K562 (cell line): ENCODE data around the gene ZNF43. TPM values are rescaled to one million over a fixed set of nuclear protein-coding genes. Genes with fewer than 3 reads are reported as not detected.
"Not testable (repeated sequence)": the region's sequence is repeated elsewhere in the genome, so short reads cannot be mapped to it uniquely, and the experiment has no call there.

Source experiments
- ATAC-seq: fragments of 200-7000 bp; cut with Tn5 transposase; 3 replicates; pipeline ENCODE4 v1.9.1; 2020; ENCODE audit warnings: moderate library complexity
- BruUV-seq: library from RNA; stranded (reverse); fragments of 400-500 nt; replicated peaks from 2 replicates; lab custom pipeline; 2021; lab: Mats Ljungman, UMichigan
- CTCF ChIA-PET: fragments of 300-600 bp; formaldehyde crosslinking; extraction: SDS; loops from one replicate; lab custom pipeline; 2021; ENCODE audit warnings: low intra/inter-chr PET ratio; lab: Yijun Ruan, JAX
- POLR2A ChIA-PET: fragments of 300-600, 350-650 bp; sonication (Branson Sonifier 250); formaldehyde crosslinking; extraction: SDS; loops from one replicate; lab custom pipeline; 2021; ENCODE audit warnings: antibody characterized with exemption, inconsistent platforms; lab: Yijun Ruan, JAX
- DNase-seq, 4 experiments: peaks; one replicate each; pipeline versions ENCODE4 v3.0.0 to v3.0.0-alpha.2; 2011 to 2018; ENCODE audit warnings: low spot score in 3 of 4, mixed read lengths in 3 of 4; ENCODE audit errors: extremely low read depth in 1 of 4
- FAIRE-seq: peaks from 2 replicates; lab custom pipeline; 2011; peaks lifted over from hg19 to GRCh38; lab: Jason Lieb, UNC
- H2AFZ ChIP-seq: 2 replicates; pipeline ENCODE4 v1.6.0; 2011; ENCODE audit warnings: low read depth, low read length, control low read depth, inconsistent platforms
- H3K27ac ChIP-seq: fragments of 200-600 bp; 3 replicates; pipeline ENCODE4 v1.8.0; 2011; ENCODE audit warnings: low read depth, mild to moderate bottlenecking, control low read depth, inconsistent platforms, low read length, moderate library complexity, mixed read lengths; ENCODE audit errors: extremely low read depth
- H3K27me3 ChIP-seq, 2 experiments: fragments of 300-600 bp in 1 of 2; 2 replicates in 1 of 2; 3 replicates in 1 of 2; pipeline versions ENCODE4 v1.6.0 to v1.8.0; 2011; ENCODE audit warnings: inconsistent platforms in 2 of 2, low read length in 2 of 2, mild to moderate bottlenecking in 1 of 2, mixed read lengths in 1 of 2, moderate library complexity in 1 of 2; ENCODE audit not compliant: control insufficient read depth in 2 of 2, insufficient read depth in 2 of 2
- H3K36me3 ChIP-seq: fragments of 300-600 bp; 3 replicates; pipeline ENCODE4 v1.8.0; 2011; ENCODE audit warnings: mild to moderate bottlenecking, low read length, inconsistent platforms; ENCODE audit not compliant: control insufficient read depth, insufficient read depth
- H3K4me1 ChIP-seq, 2 experiments: fragments of 200-600 bp in 1 of 2; replicated peaks in 1 of 2; 2 replicates in 1 of 2; 3 replicates in 1 of 2; pipeline versions ENCODE4 v1.5.1 to v1.8.0; 2011; ENCODE audit warnings: inconsistent platforms in 2 of 2, low read length in 2 of 2, mild to moderate bottlenecking in 1 of 2, mixed read lengths in 1 of 2, moderate library complexity in 1 of 2; ENCODE audit not compliant: control insufficient read depth in 2 of 2, insufficient read depth in 2 of 2
- H3K4me2 ChIP-seq: 2 replicates; pipeline ENCODE4 v1.6.1; 2011; ENCODE audit warnings: low read length, control low read depth, inconsistent platforms, mixed read lengths; ENCODE audit not compliant: insufficient read depth
- H3K4me3 ChIP-seq: fragments of 200-600 bp; sonication (generic), shearing (Covaris generic); 2 replicates; pipeline ENCODE4 v1.5.1; 2016; ENCODE audit warnings: control low read depth, inconsistent platforms
- H3K79me2 ChIP-seq: fragments of 200-600 bp; 3 replicates; pipeline ENCODE4 v1.8.0; 2011; ENCODE audit warnings: low read length, inconsistent platforms; ENCODE audit not compliant: control insufficient read depth, insufficient read depth
- H3K9ac ChIP-seq, 2 experiments: 2 replicates each; pipeline versions ENCODE4 v1.6.0 to v1.6.1; 2011; ENCODE audit warnings: low read depth in 2 of 2, low read length in 2 of 2, control low read depth in 1 of 2, inconsistent platforms in 1 of 2, mild to moderate bottlenecking in 1 of 2, mixed read lengths in 1 of 2; ENCODE audit not compliant: insufficient read depth in 1 of 2
- H3K9me1 ChIP-seq: one replicate; pipeline ENCODE4 v1.6.0; 2011; ENCODE audit warnings: inconsistent platforms, mild to moderate bottlenecking, low read length, moderate library complexity; ENCODE audit not compliant: control insufficient read depth, insufficient read depth
- H3K9me3 ChIP-seq: replicated peaks from 2 replicates; pipeline ENCODE4 v1.5.1; 2011; ENCODE audit warnings: low read depth, low read length, inconsistent platforms; ENCODE audit not compliant: control insufficient read depth, insufficient read depth
- H4K20me1 ChIP-seq: replicated peaks from 2 replicates; pipeline ENCODE4 v1.6.1; 2011; ENCODE audit warnings: low read length, inconsistent platforms, mixed read lengths; ENCODE audit not compliant: control insufficient read depth, insufficient read depth
- GABPA ChIP-seq: fragments of 200-800 bp; sonication (Bioruptor generic); conservative IDR thresholded peaks from 2 replicates; pipeline ENCODE4 v1.6.1; 2016; ENCODE audit warnings: low read depth, missing genetic modification characterization, missing compliant biosample characterization
- PRPF4 ChIP-seq: fragments of 200-400 bp; formaldehyde crosslinking; IDR thresholded peaks from one replicate; pipeline ENCODE4 v1.6.1; 2017; ENCODE audit warnings: low read length, low read depth, mild to moderate bottlenecking; ENCODE audit not compliant: insufficient read depth, poor library complexity, severe bottlenecking
- ZBTB34 ChIP-seq: fragments of 250-450 bp; sonication (Bioruptor Pico); IDR thresholded peaks from 2 replicates; pipeline ENCODE4 v1.8.0; 2021; ENCODE audit warnings: mild to moderate bottlenecking, moderate library complexity
- WGBS: fragments of 100-300 bp; shearing (Covaris generic); methylation state at CpG from one replicate; pipeline ENCODE4 v1.1.6; 2016; ENCODE audit warnings: low coverage, mixed read lengths; ENCODE audit not compliant: insufficient coverage; ENCODE audit errors: missing lambda C conversion rate; 5-methylcytosine and 5-hydroxymethylcytosine counted together
- in situ Hi-C: fragments of 300-500 bp; cut with MboI; formaldehyde crosslinking; loops from 4 replicates; pipeline ENCODE4 v1.15.0; 2018; ENCODE audit warnings: inconsistent platforms, mixed read lengths
- intact Hi-C: fragments of 100-400 bp; cut with micrococcal nuclease; formaldehyde crosslinking; loops from 2 replicates; pipeline ENCODE4 v1.14.2; 2022
- polyA plus RNA-seq, 8 experiments: library from polyadenylated mRNA; depleted of rRNA in 4 of 8; stranded (reverse) in 5 of 8; unstranded in 3 of 8; fragments of >200 nt; fragmentation: Nextera tagmentation in 2 of 8; fragmentation: Illumina TruSeq in 1 of 8; extraction: Ambion mirVana in 2 of 8; extraction: Trizol in 1 of 8; gene quantifications; 2 replicates each; pipeline versions ENCODE4 v1.2.1 to v1.2.3, GENCODE V29; 2011 to 2014; ENCODE audit warnings: inconsistent platforms in 1 of 8, missing spikeins in 1 of 8
- total RNA-seq, 7 experiments: library from RNA; depleted of rRNA in 6 of 7; stranded (reverse); fragments of >200 nt in 6 of 7; fragmentation: Illumina TruSeq in 2 of 7; extraction: Trizol in 2 of 7; gene quantifications; 2 replicates each; pipeline versions ENCODE4 v1.2.1 to v1.2.3, GENCODE V29; 2011 to 2021; ENCODE audit warnings: low replicate concordance in 1 of 7

The ZNF43 gene
- total and polyA plus RNA-seq, 9 of the 15 experiments (the other 6 are each of a cell fraction or from before 2014, with no cell fraction given) = 3.6 to 18.6 (median 9.2) TPM

DNA sequence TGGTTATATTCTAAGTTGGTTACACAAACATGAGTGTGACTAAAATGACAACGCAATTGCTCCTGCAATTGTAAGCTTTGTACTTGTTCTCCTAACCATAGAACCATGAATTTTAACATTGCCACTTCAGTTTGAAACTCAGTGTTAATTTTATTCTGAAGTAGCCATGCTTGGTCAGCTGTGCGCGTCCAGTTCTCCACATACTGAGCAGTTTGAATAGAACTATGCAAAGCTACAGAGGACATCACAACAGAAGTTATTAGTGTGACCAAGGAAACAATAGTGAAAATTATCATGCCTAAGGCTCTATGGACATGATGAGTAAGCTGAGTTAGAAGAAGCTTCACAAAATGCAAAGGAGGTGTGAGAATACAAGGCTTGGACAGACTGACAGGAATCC, 49.0 kb downstream of the ZNF43 start (continued):
- TF ChIP-seq ZBTB34 (no peak), PRPF4 (no peak), GABPA (no peak)

- H3K36me3 ChIP-seq, H3K4me3 ChIP-seq, H4K20me1 ChIP-seq, H3K4me2 ChIP-seq, H3K27me3 ChIP-seq, intact Hi-C loops, H3K27ac ChIP-seq, H3K9me3 ChIP-seq, POLR2A ChIA-PET, H3K4me1 ChIP-seq, BruUV-seq, CTCF ChIA-PET, DNase-seq, H3K79me2 ChIP-seq, H2AFZ ChIP-seq, H3K9ac ChIP-seq, FAIRE-seq, ATAC-seq, H3K9me1 ChIP-seq, in situ Hi-C loops: not testable (repeated sequence)
- 21% methylated on average over 3 of the region's 30 CpGs for WGBS
Measured at GRCh38 chr19:21775792-21776191, 60.2 kb downstream of the ZNF43 start.
